ENCODE data around the gene CLRN3.

CLRN3 gene

DNA sequence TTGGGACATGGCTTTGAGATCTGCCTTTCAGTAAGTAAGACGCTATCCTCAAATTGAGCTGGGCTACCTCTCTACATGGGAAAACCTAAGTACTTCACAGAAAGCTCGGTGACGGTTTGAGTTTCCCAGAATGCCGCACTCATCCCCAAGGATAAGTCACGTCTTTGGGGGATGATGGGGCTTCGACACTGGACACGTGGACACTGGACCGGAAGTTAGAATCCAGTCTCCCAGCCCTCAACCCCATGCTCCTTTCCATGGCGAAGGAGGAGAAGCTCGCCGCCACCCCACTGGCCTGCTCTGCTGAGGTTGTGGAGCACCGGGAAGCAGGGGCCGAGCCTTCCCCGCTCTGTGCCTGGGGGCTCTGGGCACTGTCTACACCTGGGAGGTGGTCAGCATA is 41.6 kb upstream of the CLRN3 start:
- Histone ChIP-seq H3K4me1 (ENCODE audit: insufficient read depth, low read length, poor library complexity, severe bottlenecking) (no peaks in the 10 kb centered on the region), H4K20me1 (ENCODE audit: insufficient read depth, low read length, poor library complexity, severe bottlenecking) (no peaks in the 10 kb centered on the region), H3K9me2 (replicated peaks; ENCODE audit: low read depth, low read length) (no peaks in the 10 kb centered on the region), H3K9ac (ENCODE audit: low read depth, low read length, poor library complexity, severe bottlenecking) (no peak overlapping the region), H3K27me3 (ENCODE audit: insufficient read depth, low read length, poor library complexity, severe bottlenecking) (no peaks in the 10 kb centered on the region), H3K4me3 (ENCODE audit: low read length, poor library complexity, severe bottlenecking) (no peak overlapping the region), H3K79me2 (ENCODE audit: insufficient read depth, low read length) (no peaks in the 10 kb centered on the region), H3K9me3 (ENCODE audit: insufficient read depth, low read depth, low read length) (no peaks in the 10 kb centered on the region), H3K4me2 (ENCODE audit: low read depth, low read length, poor library complexity, severe bottlenecking) (no peak overlapping the region), H2AFZ (ENCODE audit: low read length) (no peak overlapping the region), H3F3A (ENCODE audit: low read depth) (no peaks in the 10 kb centered on the region), H3K36me3 (ENCODE audit: insufficient read depth, low read length) (no peaks in the 10 kb centered on the region)
- TF ChIP-seq, protein P1, sequence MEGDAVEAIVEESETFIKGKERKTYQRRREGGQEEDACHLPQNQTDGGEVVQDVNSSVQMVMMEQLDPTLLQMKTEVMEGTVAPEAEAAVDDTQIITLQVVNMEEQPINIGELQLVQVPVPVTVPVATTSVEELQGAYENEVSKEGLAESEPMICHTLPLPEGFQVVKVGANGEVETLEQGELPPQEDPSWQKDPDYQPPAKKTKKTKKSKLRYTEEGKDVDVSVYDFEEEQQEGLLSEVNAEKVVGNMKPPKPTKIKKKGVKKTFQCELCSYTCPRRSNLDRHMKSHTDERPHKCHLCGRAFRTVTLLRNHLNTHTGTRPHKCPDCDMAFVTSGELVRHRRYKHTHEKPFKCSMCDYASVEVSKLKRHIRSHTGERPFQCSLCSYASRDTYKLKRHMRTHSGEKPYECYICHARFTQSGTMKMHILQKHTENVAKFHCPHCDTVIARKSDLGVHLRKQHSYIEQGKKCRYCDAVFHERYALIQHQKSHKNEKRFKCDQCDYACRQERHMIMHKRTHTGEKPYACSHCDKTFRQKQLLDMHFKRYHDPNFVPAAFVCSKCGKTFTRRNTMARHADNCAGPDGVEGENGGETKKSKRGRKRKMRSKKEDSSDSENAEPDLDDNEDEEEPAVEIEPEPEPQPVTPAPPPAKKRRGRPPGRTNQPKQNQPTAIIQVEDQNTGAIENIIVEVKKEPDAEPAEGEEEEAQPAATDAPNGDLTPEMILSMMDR (conservative IDR thresholded peaks at IDR 0.05; ENCODE audit: low read length): no peak
- no peak for TF ChIP-seq EZH2phosphoT487 (IDR thresholded peaks at IDR 0.05; ENCODE audit: borderline replicate concordance)

DNA sequence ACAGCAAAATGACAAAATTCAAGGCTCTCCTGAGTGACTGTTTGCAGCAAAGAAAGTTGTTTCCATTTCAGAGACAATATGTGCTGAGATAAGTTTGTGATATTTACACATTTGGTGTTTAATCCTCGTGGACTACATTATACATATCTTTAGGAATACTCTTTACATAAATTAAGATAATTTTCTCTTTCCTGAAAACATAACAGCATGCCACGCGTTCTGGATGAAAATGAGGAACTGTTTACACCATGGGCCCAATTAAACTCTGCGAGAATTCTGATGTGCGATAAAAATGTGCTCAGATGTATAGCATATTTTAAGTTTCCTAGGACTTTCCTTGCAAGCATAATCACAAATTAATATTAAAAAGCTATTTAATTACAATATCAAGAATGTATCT is 40.5 kb upstream of the CLRN3 start:
- no peaks in the 10 kb centered on the region for H3K4me1 ChIP-seq (ENCODE audit: insufficient read depth, low read length, poor library complexity, severe bottlenecking)
- H3F3A ChIP-seq (ENCODE audit: low read depth): no peaks in the 10 kb centered on the region
- no peaks in the 10 kb centered on the region for H3K27me3 ChIP-seq (ENCODE audit: insufficient read depth, low read length, poor library complexity, severe bottlenecking)
- H3K36me3 ChIP-seq (ENCODE audit: insufficient read depth, low read length): no peaks in the 10 kb centered on the region
- H3K9me3 ChIP-seq (ENCODE audit: insufficient read depth, low read depth, low read length): no peaks in the 10 kb centered on the region
- H3K9ac ChIP-seq (ENCODE audit: low read depth, low read length, poor library complexity, severe bottlenecking): no peak overlapping the region
- H2AFZ ChIP-seq (ENCODE audit: low read length): no peak overlapping the region
- no peak overlapping the region for H3K4me2 ChIP-seq (ENCODE audit: low read depth, low read length, poor library complexity, severe bottlenecking)
- H4K20me1 ChIP-seq (ENCODE audit: insufficient read depth, low read length, poor library complexity, severe bottlenecking): no peaks in the 10 kb centered on the region
- TF ChIP-seq, protein P1 (conservative IDR thresholded peaks at IDR 0.05; ENCODE audit: low read length): no peak
- no peak for TF ChIP-seq EZH2phosphoT487 (IDR thresholded peaks at IDR 0.05; ENCODE audit: borderline replicate concordance)
- H3K4me3 ChIP-seq (ENCODE audit: low read length, poor library complexity, severe bottlenecking): no peak overlapping the region
- no peaks in the 10 kb centered on the region for H3K9me2 ChIP-seq (replicated peaks; ENCODE audit: low read depth, low read length)
- H3K79me2 ChIP-seq (ENCODE audit: insufficient read depth, low read length): no peaks in the 10 kb centered on the region

DNA sequence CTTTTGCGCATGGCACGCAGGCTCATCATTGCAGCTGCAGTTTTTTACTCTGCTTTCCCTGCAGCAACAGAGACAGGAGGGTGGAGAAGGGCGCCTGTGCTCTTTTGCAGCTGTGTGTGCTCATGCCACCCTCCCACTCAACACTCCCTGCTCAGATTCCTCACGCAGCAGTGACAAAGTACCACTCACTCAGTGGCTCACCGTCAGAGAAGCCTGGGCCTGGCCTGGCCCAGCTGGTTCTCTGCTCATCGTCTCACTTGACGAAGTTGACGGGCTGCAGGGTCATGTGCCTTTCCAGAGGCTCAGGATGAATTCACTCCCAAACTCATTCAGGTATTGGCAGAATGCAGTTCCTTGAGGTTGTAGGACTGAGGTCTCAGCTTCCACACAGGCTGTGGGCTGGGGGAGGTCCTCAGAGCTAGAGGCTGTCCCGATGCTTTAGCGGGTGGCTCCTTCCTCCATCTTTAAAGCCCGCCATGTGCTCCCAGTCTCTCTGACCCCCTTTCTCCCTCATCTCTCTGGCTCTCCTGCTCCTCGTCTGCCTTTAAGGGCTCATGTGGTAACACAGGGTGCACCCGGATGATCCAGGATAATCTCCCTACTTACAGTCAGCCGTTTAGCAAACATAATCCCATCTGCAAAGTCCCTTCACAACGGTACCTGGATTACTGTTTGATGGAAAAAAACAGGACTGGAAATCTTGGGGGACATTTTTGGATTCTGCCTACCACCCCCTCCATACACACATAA is 40.0 kb upstream of the CLRN3 start:
- no peaks in the 10 kb centered on the region for H3K9me2 ChIP-seq (replicated peaks; ENCODE audit: low read depth, low read length)
- no peaks in the 10 kb centered on the region for H3K9me3 ChIP-seq (ENCODE audit: insufficient read depth, low read depth, low read length)

More for the DNA sequence above, 40.0 kb upstream of the CLRN3 start:
- Histone ChIP-seq H3K4me1 (ENCODE audit: insufficient read depth, low read length, poor library complexity, severe bottlenecking) (no peaks in the 10 kb centered on the region), H3K36me3 (ENCODE audit: insufficient read depth, low read length) (no peaks in the 10 kb centered on the region), H3F3A (ENCODE audit: low read depth) (no peaks in the 10 kb centered on the region), H3K79me2 (ENCODE audit: insufficient read depth, low read length) (no peaks in the 10 kb centered on the region), H3K9ac (ENCODE audit: low read depth, low read length, poor library complexity, severe bottlenecking) (no peak overlapping the region), H3K4me3 (ENCODE audit: low read length, poor library complexity, severe bottlenecking) (no peak overlapping the region), H3K4me2 (ENCODE audit: low read depth, low read length, poor library complexity, severe bottlenecking) (no peak overlapping the region), H3K27me3 (ENCODE audit: insufficient read depth, low read length, poor library complexity, severe bottlenecking) (no peaks in the 10 kb centered on the region), H4K20me1 (ENCODE audit: insufficient read depth, low read length, poor library complexity, severe bottlenecking) (no peaks in the 10 kb centered on the region), H2AFZ (ENCODE audit: low read length) (no peak overlapping the region)
- TF ChIP-seq, protein P1 (conservative IDR thresholded peaks at IDR 0.05; ENCODE audit: low read length): no peak
- no peak for TF ChIP-seq EZH2phosphoT487 (IDR thresholded peaks at IDR 0.05; ENCODE audit: borderline replicate concordance)

Measured in Loucy (cell line).